ENCODE results near the gene RARB.

RARB gene

GRCh38 chr3:25576831-25577454 is 148.9 kb downstream of the RARB start:
- TF ChIP-seq CTCF (conservative IDR thresholded peaks at IDR 0.05; ENCODE audit: low read depth, low read length): no peak
- no peak for DNase-seq (ENCODE audit: low read depth)
- H3K4me3 ChIP-seq (ENCODE audit: low read length): no peak overlapping the region

DNA sequence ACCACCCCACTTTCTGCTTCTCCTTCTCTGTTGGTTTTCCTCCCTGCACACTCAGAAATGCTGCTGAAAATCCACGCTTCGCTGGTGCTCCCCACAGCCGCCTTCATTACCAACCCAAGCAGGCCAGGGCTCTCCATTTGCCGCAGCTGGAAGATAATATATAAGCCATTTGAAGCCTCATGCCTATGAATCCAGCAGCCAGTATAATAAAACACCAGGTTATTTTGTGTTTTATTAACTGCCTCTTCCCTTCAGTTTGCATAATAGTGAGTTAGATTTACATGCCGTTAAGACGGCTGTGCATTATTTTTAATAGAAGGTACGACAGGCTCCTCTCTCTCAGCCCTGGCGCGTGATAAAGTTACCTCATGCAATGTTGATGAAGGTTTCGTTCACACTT is 150.0 kb downstream of the RARB start:
- DNase-seq (ENCODE audit: low read depth): no peak
- no peak for TF ChIP-seq CTCF (conservative IDR thresholded peaks at IDR 0.05; ENCODE audit: low read depth, low read length)
- H3K4me3 ChIP-seq (ENCODE audit: low read length): no peak overlapping the region

DNA sequence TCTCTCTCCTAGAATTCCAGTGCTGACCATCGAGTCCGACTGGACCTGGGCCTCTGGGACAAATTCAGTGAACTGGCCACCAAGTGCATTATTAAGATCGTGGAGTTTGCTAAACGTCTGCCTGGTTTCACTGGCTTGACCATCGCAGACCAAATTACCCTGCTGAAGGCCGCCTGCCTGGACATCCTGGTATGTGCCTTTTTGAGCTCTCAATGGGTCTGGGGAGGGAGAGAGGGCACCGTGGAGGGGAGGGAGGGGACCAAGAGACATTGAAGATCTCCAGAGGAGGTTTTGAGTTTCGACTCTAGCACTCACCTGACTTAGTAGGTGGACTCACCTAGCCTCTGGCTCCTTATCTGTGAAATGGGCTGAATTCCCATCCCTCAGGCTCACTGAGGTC is 152.5 kb downstream of the RARB start:
- DNase-seq (ENCODE audit: low read depth): no peak
- no peak for TF ChIP-seq CTCF (conservative IDR thresholded peaks at IDR 0.05; ENCODE audit: low read depth, low read length)
- no peak overlapping the region for H3K4me3 ChIP-seq (ENCODE audit: low read length)

GRCh38 chr3:25581335-25581734 is 153.3 kb downstream of the RARB start:
- DNase-seq (ENCODE audit: low read depth): no peak
- H3K4me3 ChIP-seq (ENCODE audit: low read length): no peak overlapping the region
- no peak for TF ChIP-seq CTCF (conservative IDR thresholded peaks at IDR 0.05; ENCODE audit: low read depth, low read length)

DNA sequence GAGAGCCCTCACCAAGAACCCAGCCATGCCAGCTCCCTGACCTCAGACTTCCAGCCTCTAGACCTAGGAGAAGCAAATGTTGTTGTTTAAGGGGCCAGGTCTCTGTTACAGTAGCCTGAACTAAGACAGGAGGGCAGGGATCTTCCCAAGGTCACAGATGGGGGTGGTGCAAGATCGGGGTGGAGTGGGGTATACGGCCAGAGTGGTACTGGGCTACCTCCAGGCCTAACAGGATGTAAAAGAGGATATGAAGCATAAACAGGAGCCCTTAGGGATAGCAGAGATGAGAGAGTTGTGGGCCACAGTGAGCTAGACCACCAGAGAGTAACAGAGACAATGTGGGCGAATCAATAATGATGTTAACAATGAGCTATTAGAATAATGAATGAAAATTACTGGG is 153.8 kb downstream of the RARB start:
- no peak overlapping the region for H3K4me3 ChIP-seq (ENCODE audit: low read length)
- no peak for DNase-seq (ENCODE audit: low read depth)
- no peak for TF ChIP-seq CTCF (conservative IDR thresholded peaks at IDR 0.05; ENCODE audit: low read depth, low read length)

GRCh38 chr3:25582242-25582641 is 154.2 kb downstream of the RARB start:
- no peak overlapping the region for H3K4me3 ChIP-seq (ENCODE audit: low read length)
- no peak for DNase-seq (ENCODE audit: low read depth)
- no peak for TF ChIP-seq CTCF (conservative IDR thresholded peaks at IDR 0.05; ENCODE audit: low read depth, low read length)

- DNase-seq (ENCODE audit: low read depth): no peak
- H3K4me3 ChIP-seq (ENCODE audit: low read length): no peak overlapping the region
- no peak for TF ChIP-seq CTCF (conservative IDR thresholded peaks at IDR 0.05; ENCODE audit: low read depth, low read length)
Observed at GRCh38 chr3:25583343-25583742, 155.3 kb downstream of the RARB start.
